Sigmoid colon (tissue), 7 donors: Measurements from ENCODE around the gene YTHDF1. TPM values are rescaled to one million over a fixed set of nuclear protein-coding genes. Genes with fewer than 3 reads are reported as not detected.

Experiments used
- DNase-seq: peaks from one replicate; pipeline ENCODE4 v3.0.0-alpha.2; 2019
- H3K27ac ChIP-seq, 4 donors: fragments of 200-600 bp; sonication (generic); one replicate each; pipeline ENCODE4 v1.5.1; 2016 to 2019; ENCODE audit warnings: mild to moderate bottlenecking in 1 of 4
- H3K27me3 ChIP-seq, 3 donors: fragments of 200-600 bp; sonication (generic); one replicate each; pipeline ENCODE4 v1.5.1; 2019; ENCODE audit warnings: mild to moderate bottlenecking in 1 of 3
- H3K36me3 ChIP-seq, 4 donors: fragments of 200-600 bp; sonication (generic); one replicate each; pipeline ENCODE4 v1.5.1; 2016 to 2019
- H3K4me1 ChIP-seq, 4 donors: fragments of 200-600 bp; sonication (generic); one replicate each; pipeline ENCODE4 v1.5.1; 2017 to 2019
- H3K4me3 ChIP-seq, 4 donors: fragments of 200-600 bp; sonication (generic); one replicate each; pipeline ENCODE4 v1.5.1; 2017 to 2019; ENCODE audit warnings: mild to moderate bottlenecking in 2 of 4, moderate library complexity in 1 of 4
- H3K9me3 ChIP-seq, 4 donors: fragments of 200-600 bp in 3 of 4; sonication (generic) in 3 of 4; one replicate each; pipeline versions ENCODE4 v1.5.1 to v1.6.1; 2013 to 2019
- CTCF ChIP-seq, 4 experiments: fragments of 450-650 bp in 3 of 4; fragments of 200-600 bp in 1 of 4; IDR thresholded peaks; one replicate each; pipeline ENCODE4 v1.5.1; 2016 to 2019; ENCODE audit warnings: antibody characterized with exemption in 4 of 4, mild to moderate bottlenecking in 3 of 4, moderate library complexity in 2 of 4
- EP300 ChIP-seq, 4 donors: sonication (generic); formaldehyde crosslinking; IDR thresholded peaks; one replicate each; pipeline ENCODE4 v1.6.1; 2017; ENCODE audit warnings: antibody characterized with exemption in 4 of 4
- POLR2A ChIP-seq, 2 donors: fragments of 450-650 bp; IDR thresholded peaks; one replicate each; pipeline ENCODE4 v1.6.1; 2016; ENCODE audit warnings: antibody characterized with exemption in 2 of 2, mild to moderate bottlenecking in 2 of 2, moderate library complexity in 2 of 2
- POLR2AphosphoS5 ChIP-seq, 4 donors: sonication (generic); formaldehyde crosslinking; IDR thresholded peaks; one replicate each; pipeline ENCODE4 v1.6.1; 2017; ENCODE audit warnings: antibody characterized with exemption in 4 of 4
- WGBS, 2 donors: extraction: QIAGEN DNeasy Blood & Tissue Kit; methylation state at CpG; one replicate each; pipeline ENCODE4 v1.1.7; 2013; 5-methylcytosine and 5-hydroxymethylcytosine counted together
- intact Hi-C: fragments of 100-400 bp; cut with DNase I; formaldehyde crosslinking; loops from one replicate; pipeline ENCODE4 v1.15.1; 2023
- polyA plus RNA-seq, 3 donors: library from polyadenylated mRNA; stranded (reverse); fragments of 200-250 nt; gene quantifications; one replicate each; pipeline ENCODE4 v1.2.3, GENCODE V29; 2013
- total RNA-seq, 4 donors: library from RNA; depleted of rRNA; stranded (reverse); fragments of >200 nt; gene quantifications; one replicate each; pipeline ENCODE4 v1.1.0, GENCODE V29; 2016
- donor health status: healthy with polysubstance abuse.
- donor health status: Bipolar disorder and iron deficiency.
- donor health status: healthy.

The YTHDF1 gene
- total and polyA plus RNA-seq, 7 donors: 15.3 to 25.0 (median 22.4) TPM

- peaks cover 0 to 50% (median 17%) of the 10 kb centered on the region in 3 donors for H3K27me3 ChIP-seq
- TF ChIP-seq POLR2A (IDR thresholded peaks at IDR 0.05): no peak
- TF ChIP-seq POLR2AphosphoS5 (IDR thresholded peaks at IDR 0.05): no peak
- no peak for TF ChIP-seq EP300 (IDR thresholded peaks at IDR 0.05)
- no peak for TF ChIP-seq CTCF (IDR thresholded peaks at IDR 0.05)
- no peak overlapping the region for H3K27ac ChIP-seq
- H3K9me3 ChIP-seq: no peaks in the 10 kb centered on the region
- no peak for DNase-seq
- WGBS, 2 donors: 46 to 48% methylated on average over 50 of the region's 50 CpGs
- H3K4me3 ChIP-seq: no peak overlapping the region
- H3K4me1 ChIP-seq: no peaks in the 10 kb centered on the region
- H3K36me3 ChIP-seq: no peaks in the 10 kb centered on the region
- intact Hi-C loops: no loop called here
These were observed 30.8 kb upstream of the YTHDF1 start for GRCh38 chr20:63246490-63247288.

GRCh38 chr20:63244468-63244867, 28.5 kb upstream of the YTHDF1 start:
- H3K4me3 ChIP-seq: no peak overlapping the region
- no peaks in the 10 kb centered on the region for H3K4me1 ChIP-seq
- H3K9me3 ChIP-seq: no peaks in the 10 kb centered on the region
- intact Hi-C loops: no loop called here
- WGBS, 2 donors: 75 to 88% methylated on average over 10 of the region's 10 CpGs
- no peak overlapping the region for H3K27ac ChIP-seq
- TF ChIP-seq EP300 (IDR thresholded peaks at IDR 0.05) (no peak), CTCF (IDR thresholded peaks at IDR 0.05) (no peak), POLR2AphosphoS5 (IDR thresholded peaks at IDR 0.05) (no peak), POLR2A (IDR thresholded peaks at IDR 0.05) (no peak)
- no peak for DNase-seq
- peaks cover 0 to 38% (median 17%) of the 10 kb centered on the region in 3 donors for H3K27me3 ChIP-seq
- H3K36me3 ChIP-seq: no peaks in the 10 kb centered on the region

GRCh38 chr20:63243604-63244247, 27.8 kb upstream of the YTHDF1 start:
- 82 to 84% methylated on average over 25 of the region's 25 CpGs for WGBS, 2 donors
- no peak for TF ChIP-seq POLR2AphosphoS5 (IDR thresholded peaks at IDR 0.05)
- no peak for TF ChIP-seq CTCF (IDR thresholded peaks at IDR 0.05)
- TF ChIP-seq EP300 (IDR thresholded peaks at IDR 0.05): no peak
- no peak for TF ChIP-seq POLR2A (IDR thresholded peaks at IDR 0.05)
- Histone ChIP-seq H3K27me3 (peaks cover 0 to 31% (median 13%) of the 10 kb centered on the region in 3 donors), H3K27ac (no peak overlapping the region), H3K4me1 (no peaks in the 10 kb centered on the region), H3K4me3 (no peak overlapping the region), H3K36me3 (no peaks in the 10 kb centered on the region), H3K9me3 (no peaks in the 10 kb centered on the region)
- no peak for DNase-seq
- intact Hi-C loops: no loop called here

GRCh38 chr20:63242736-63243135, 26.8 kb upstream of the YTHDF1 start:
- H3K27ac ChIP-seq: no peak overlapping the region
- no peaks in the 10 kb centered on the region for H3K9me3 ChIP-seq
- intact Hi-C loops: no loop called here
- no peak overlapping the region for H3K4me3 ChIP-seq
- H3K36me3 ChIP-seq: no peaks in the 10 kb centered on the region
- H3K4me1 ChIP-seq: no peaks in the 10 kb centered on the region
- peaks cover 0 to 21% (median 3%) of the 10 kb centered on the region in 3 donors for H3K27me3 ChIP-seq
- WGBS, 2 donors: 89 to 90% methylated on average over 21 of the region's 21 CpGs
- TF ChIP-seq CTCF (IDR thresholded peaks at IDR 0.05) (no peak), POLR2A (IDR thresholded peaks at IDR 0.05) (no peak), EP300 (IDR thresholded peaks at IDR 0.05) (no peak), POLR2AphosphoS5 (IDR thresholded peaks at IDR 0.05) (no peak)
- DNase-seq: no peak
